GM21723 (cell line): ENCODE results near the gene PPFIA4.
"Not testable (repeated sequence)": the region's sequence is repeated elsewhere in the genome, so short reads cannot be mapped to it uniquely, and the experiment has no call there.

ENCODE experiments used
- ATAC-seq: cut with Tn5 transposase; IDR thresholded peaks from one replicate; pipeline ENCODE4 v1.9.1; 2021; ENCODE audit warnings: mild to moderate bottlenecking, moderate library complexity; ENCODE audit not compliant: unreplicated experiment

PPFIA4 gene

GRCh38 chr1:203026031-203026665 lies at the start of gene PPFIA4:
PPFIA4 (plus strand) TSS chr1:203026491; CDS start chr1:203039009, 12,518 bp downstream.
- ATAC-seq = peak; percentile 76

- no peak for ATAC-seq
These were observed 49.7 kb upstream of the PPFIA4 start for GRCh38 chr1:202976633-202977032.

- no peak for ATAC-seq
These were observed 46.8 kb upstream of the PPFIA4 start for GRCh38 chr1:202979459-202979858.

- no peak for ATAC-seq
These were observed 44.4 kb upstream of the PPFIA4 start for GRCh38 chr1:202981939-202982338.

- no peak for ATAC-seq
These were observed 43.4 kb upstream of the PPFIA4 start for GRCh38 chr1:202982715-202983430.

GRCh38 chr1:202986120-202986519 lies 40.2 kb upstream of the PPFIA4 start:
- ATAC-seq = not testable (repeated sequence)

GRCh38 chr1:202987255-202987654 lies 39.0 kb upstream of the PPFIA4 start:
- no peak for ATAC-seq

GRCh38 chr1:202987922-202988583 lies 38.2 kb upstream of the PPFIA4 start:
- ATAC-seq = no peak

- no peak for ATAC-seq
These were observed 36.4 kb upstream of the PPFIA4 start for GRCh38 chr1:202989879-202990278.

GRCh38 chr1:202991112-202991511 lies 35.2 kb upstream of the PPFIA4 start:
- no peak for ATAC-seq

- no peak for ATAC-seq
These were observed 31.5 kb upstream of the PPFIA4 start for GRCh38 chr1:202994756-202995155.

- ATAC-seq = no peak
These were observed 27.2 kb upstream of the PPFIA4 start for GRCh38 chr1:202998836-202999750.

- ATAC-seq = no peak
These were observed 25.9 kb upstream of the PPFIA4 start for GRCh38 chr1:203000217-203000944.

GRCh38 chr1:203001986-203002385 lies 24.3 kb upstream of the PPFIA4 start:
- no peak for ATAC-seq

- no peak for ATAC-seq
These were observed 23.3 kb upstream of the PPFIA4 start for GRCh38 chr1:203002951-203003350.

GRCh38 chr1:203005395-203006142 lies 20.7 kb upstream of the PPFIA4 start:
- not testable (repeated sequence) for ATAC-seq

GRCh38 chr1:203006948-203007871 lies 19.1 kb upstream of the PPFIA4 start, which contains the start of gene TMEM183A:
TMEM183A (plus strand) TSS chr1:203007374; CDS start chr1:203007466, 92 bp downstream.
- ATAC-seq = peak; percentile 83

GRCh38 chr1:203009185-203009584 lies 17.1 kb upstream of the PPFIA4 start:
- ATAC-seq = no peak
